OCI-LY1 (cell line): ENCODE measurements around the gene FAM53A.
"Not testable (repeated sequence)": the region's sequence is repeated elsewhere in the genome, so short reads cannot be mapped to it uniquely, and the experiment has no call there.

ENCODE experiments used
- CTCF ChIP-seq: fragments of 200-600 bp; sonication (generic), shearing (Covaris generic); IDR thresholded peaks from 2 replicates; pipeline ENCODE4 v1.5.1; 2017; ENCODE audit warnings: mild to moderate bottlenecking, antibody characterized with exemption, low read length, moderate library complexity, mixed read lengths
- EZH2 ChIP-seq: fragments of 200-600 bp; sonication (generic), shearing (Covaris generic); IDR thresholded peaks from 2 replicates; pipeline ENCODE4 v1.8.0; 2017; ENCODE audit warnings: borderline replicate concordance, mixed run types, mild to moderate bottlenecking, antibody characterized with exemption, low read length, moderate library complexity, mixed read lengths

- not testable (repeated sequence) for TF ChIP-seq CTCF, EZH2
Measured at GRCh38 chr4:1640716-1641503, 43.2 kb downstream of the FAM53A start.
